Occipital lobe (tissue), 2 donors: ENCODE results near the gene HASPIN. TPM values are rescaled to one million over a fixed set of nuclear protein-coding genes. Genes with fewer than 3 reads are reported as not detected.
"Not testable (repeated sequence)": the region's sequence is repeated elsewhere in the genome, so short reads cannot be mapped to it uniquely, and the experiment has no call there.

Source experiments
- DNase-seq: peaks from one replicate; lab custom pipeline; 2025; lab: John Stamatoyannopoulos, UW
- total RNA-seq: library from RNA; depleted of rRNA; stranded (reverse); fragments of >200 nt; gene quantifications from one replicate; pipeline ENCODE4 v1.2.3, GENCODE V29; 2014

The HASPIN gene
- total RNA-seq, 1 donor from 2014 or later, result 0.62 TPM

DNA sequence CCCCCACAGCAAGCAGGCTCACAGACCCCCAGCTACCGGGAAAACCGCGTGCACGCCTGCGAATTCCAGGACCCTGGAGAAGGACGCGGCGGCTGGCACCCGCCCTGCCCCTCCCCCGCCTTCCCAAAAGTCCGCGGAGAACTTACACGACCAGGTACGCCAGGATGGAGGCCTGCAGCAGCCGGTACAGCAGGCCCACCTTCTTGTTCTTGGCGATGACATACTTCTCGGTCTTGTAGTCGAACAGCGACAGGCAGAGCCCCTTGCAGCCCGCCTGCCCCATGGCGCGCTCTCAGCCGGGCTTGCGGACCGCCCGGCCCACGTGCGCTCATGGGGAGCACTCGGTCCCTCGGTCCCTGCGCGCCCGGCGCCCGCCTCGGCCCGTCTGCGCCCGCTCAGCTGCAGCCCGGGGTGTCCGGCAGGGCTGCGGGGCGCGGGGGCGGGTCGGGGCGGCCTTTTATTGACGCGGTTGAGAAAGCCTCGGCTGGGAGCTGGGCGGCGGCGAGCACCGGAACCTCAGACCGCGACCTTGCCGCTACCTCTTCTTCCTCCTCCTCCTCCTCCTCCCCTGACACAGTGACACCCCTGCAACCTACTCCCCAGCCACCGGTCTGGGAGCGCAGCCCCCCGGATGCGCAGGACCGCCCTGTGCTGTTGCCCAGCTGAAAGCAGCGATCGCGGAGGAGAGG, 27.8 kb upstream of the HASPIN start, which contains the start of gene P2RX5:
Gene P2RX5, minus strand, starts transcription at position 433 of the 689 bp plus-strand sequence. Its CDS starts 150 bp downstream, at position 283.
- no peak for DNase-seq

GRCh38 chr17:3697103-3697476, 26.6 kb upstream of the HASPIN start:
- DNase-seq, result no peak

DNA sequence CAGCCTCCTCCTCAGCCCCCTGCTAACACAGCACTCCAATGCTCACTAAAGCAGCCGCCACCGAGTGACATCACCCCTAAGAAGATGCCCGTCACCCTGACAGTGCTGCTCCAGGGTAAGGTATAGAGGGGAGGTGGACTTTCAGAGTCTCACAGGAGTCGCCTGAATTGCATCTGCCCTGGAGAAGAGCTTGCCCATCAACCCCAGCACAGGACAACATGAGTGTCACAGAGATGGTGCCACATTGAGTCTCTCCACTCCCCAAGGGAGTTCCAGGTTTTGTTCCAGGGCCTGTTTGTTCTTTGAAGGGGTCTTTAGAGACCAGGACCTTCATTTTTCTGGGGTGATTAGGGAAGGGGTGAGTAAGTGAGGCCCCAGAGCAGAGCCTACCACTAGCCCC, 25.6 kb upstream of the HASPIN start:
- DNase-seq, result no peak

DNA sequence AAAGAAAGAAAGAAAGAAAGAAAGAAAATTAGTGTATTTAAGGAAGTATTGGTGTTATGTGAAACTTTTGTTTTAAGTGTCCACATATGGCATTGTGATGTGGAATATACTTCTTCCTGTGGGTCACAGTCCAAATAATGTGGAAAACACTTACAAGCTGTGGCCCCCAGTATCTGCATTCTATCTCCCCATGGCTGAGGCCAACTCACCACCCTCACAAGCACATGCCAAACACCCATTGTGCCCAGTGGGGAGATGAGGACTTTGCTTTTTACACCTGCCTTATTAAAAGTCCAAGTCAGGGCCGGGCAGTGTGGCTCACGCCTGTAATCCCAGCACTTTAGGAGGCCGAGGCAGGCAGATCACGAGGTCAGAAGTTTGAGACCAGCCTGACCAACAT, 23.8 kb upstream of the HASPIN start:
- no peak for DNase-seq

DNA sequence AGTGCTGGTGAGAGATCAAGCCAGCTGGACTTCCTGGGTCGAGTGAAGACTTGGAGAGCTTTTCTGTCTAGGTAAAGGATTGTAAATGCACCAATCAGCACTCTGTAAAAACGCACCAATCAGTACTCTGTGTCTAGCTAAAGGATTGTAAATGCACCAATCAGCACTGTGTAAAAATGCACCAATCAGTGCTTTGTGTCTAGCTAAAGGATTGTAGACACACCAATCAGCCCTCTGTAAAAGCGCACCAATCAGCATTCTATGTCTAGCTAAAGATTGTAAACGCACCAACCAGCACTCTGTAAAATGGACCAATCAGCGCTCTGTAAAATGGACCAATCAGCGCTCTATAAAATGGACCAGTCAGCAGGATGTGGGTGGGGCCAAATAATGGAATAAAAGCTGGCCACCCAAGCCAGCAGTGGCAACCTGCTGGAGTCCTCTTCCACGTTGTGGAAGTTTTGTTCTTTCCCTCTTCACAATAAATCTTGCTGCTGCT, 21.6 kb upstream of the HASPIN start:
- DNase-seq, result not testable (repeated sequence)

- DNase-seq, result no peak
Measured at GRCh38 chr17:3704931-3705717, 18.6 kb upstream of the HASPIN start.

DNA sequence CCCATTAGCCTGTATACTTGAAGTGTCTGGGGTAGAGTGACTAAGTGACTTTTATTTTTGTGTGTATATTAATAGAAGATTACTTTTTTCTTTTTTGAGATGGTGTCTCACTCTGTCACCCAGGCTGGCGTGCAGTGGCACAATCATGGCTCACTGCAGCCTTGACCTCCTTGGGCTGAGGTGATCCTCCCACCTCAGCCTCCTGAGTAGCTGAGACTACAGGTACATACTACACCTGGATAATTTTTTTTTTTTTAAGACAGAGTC, 18.1 kb upstream of the HASPIN start:
- not testable (repeated sequence) for DNase-seq

GRCh38 chr17:3708366-3708765, 15.3 kb upstream of the HASPIN start:
- no peak for DNase-seq

DNA sequence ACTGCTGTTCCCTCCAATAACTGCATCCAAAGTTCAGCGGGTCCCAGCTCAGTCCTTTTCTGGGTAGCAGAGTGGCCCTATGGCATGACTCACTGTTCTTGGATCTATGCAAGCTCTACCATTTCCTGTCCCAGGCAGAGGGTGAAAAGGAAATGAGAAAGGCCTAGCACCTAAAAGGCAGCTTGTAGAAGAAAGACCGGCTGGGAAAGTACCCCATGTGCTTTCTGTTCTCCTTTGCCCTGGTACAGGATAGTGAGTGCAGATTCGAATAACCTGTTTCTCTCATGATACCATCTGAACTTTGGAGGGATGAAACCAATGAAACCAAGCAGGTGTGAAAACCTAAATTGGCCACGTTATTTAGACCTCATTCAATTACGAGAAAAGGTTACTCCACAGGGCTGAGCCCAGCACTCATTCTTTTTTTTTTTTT, 12.7 kb upstream of the HASPIN start:
- DNase-seq, result no peak

DNA sequence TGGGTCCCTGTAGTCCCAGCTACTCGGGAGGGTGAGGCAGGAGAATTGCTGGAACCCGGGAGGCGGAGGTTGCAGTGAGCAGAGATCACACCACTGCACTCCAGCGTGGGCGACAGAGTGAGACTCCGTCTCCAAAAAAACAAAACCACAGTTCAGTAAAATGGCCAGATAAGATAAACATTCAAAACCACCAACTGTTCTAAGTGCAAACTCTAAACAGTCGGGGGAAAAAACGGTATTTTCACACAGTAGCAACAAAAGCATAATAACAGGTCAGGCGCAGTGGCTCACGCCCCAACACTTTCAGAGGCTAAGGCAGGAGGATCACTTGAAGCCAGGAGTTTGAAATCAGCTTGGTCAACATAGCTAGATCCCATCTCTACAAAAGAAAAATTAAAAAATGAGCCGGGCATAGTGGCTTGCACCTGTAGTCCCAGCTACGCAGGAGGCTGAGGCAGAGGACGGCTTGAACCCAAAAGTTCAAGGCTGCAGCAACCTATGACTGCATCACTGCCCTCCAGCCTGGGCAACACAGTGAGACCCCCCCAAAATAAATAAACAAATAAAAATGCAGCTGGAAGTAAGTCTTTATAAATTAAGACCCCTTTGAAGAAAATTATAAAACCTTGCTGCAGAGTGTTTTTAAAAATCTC, 10.8 kb upstream of the HASPIN start:
- DNase-seq, result no peak

- no peak for DNase-seq
Measured at GRCh38 chr17:3715296-3715695, 8.4 kb upstream of the HASPIN start.

DNA sequence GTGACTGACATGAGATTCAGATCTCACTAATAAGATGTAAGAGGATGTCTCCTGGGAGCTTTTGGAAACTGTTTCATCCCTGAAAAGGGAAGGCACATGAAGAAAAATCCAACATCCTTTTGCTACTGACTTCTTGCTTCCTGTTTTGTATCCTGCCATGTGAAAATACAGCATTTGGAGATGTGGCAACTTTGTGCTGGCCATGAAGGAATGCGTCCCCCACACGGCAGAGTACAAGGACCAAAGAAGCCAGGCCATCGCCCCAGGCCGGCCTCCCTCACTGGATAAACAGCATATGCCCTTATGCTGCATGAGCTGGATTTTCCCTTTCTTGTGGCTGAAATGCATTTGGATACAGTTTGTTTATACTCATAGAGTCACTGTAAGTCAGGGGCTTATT, 5.5 kb upstream of the HASPIN start:
- no peak for DNase-seq

- DNase-seq, result no peak
Measured at GRCh38 chr17:3719265-3719664, 4.4 kb upstream of the HASPIN start.

- DNase-seq, result no peak
Measured at GRCh38 chr17:3722716-3723115, 987 bp upstream of the HASPIN start.

GRCh38 chr17:3723188-3723555, 531 bp upstream of the HASPIN start:
- no peak for DNase-seq

DNA sequence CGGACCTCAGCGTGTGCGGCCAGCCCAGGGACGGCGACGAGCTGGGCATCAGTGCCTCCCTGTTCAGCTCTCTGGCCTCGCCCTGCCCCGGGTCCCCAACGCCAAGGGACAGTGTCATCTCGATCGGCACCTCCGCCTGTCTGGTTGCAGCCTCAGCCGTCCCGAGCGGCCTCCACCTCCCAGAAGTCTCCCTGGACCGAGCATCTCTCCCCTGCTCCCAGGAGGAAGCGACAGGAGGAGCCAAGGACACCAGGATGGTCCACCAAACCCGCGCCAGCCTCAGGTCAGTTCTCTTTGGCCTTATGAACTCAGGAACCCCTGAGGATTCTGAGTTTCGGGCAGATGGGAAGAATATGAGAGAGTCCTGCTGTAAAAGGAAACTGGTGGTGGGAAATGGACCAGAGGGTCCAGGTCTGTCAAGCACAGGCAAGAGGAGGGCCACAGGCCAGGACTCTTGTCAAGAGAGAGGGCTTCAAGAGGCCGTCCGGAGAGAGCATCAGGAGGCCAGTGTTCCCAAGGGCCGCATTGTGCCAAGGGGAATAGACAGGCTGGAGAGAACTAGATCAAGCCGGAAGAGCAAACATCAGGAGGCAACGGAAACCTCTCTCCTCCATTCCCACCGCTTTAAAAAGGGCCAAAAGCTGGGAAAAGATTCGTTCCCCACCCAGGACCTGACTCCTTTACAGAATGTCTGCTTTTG, 825 bp downstream of the HASPIN start:
- DNase-seq, result no peak

GRCh38 chr17:3727041-3727440, 3.3 kb downstream of the HASPIN start:
- no peak for DNase-seq

GRCh38 chr17:3728099-3728498, 4.4 kb downstream of the HASPIN start:
- DNase-seq, result not testable (repeated sequence)

- no peak for DNase-seq
Measured at GRCh38 chr17:3729881-3730280, 6.2 kb downstream of the HASPIN start.

GRCh38 chr17:3730881-3731429, 7.3 kb downstream of the HASPIN start:
- no peak for DNase-seq

DNA sequence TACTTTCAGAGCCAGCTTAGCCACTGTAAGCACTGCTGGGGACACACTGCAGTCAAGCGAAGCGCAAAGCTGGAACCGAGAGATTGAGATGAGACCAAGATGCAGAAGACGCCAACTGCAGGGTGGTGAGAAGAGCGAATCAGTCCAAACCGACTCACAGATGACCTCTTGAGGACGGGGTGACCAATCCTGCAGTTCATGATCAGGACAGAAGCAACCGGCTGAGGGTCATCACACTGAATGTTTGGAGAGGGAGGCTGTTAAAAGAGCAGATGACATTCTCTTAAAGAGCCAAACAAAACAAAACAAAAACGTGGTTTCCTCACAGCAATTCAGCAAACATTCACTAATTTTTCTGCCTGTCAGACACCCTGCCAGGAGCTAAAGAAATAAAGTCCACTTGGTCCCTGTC, 8.5 kb downstream of the HASPIN start:
- no peak for DNase-seq

GRCh38 chr17:3734911-3735276, 11.2 kb downstream of the HASPIN start:
- not testable (repeated sequence) for DNase-seq
